K562 (cell line): Measurements from ENCODE around the gene ZNF462. TPM values are rescaled to one million over a fixed set of nuclear protein-coding genes. Genes with fewer than 3 reads are reported as not detected.
"Not testable (repeated sequence)": the region's sequence is repeated elsewhere in the genome, so short reads cannot be mapped to it uniquely, and the experiment has no call there.

ENCODE experiments used
- ATAC-seq: fragments of 200-7000 bp; cut with Tn5 transposase; 3 replicates; pipeline ENCODE4 v1.9.1; 2020; ENCODE audit warnings: moderate library complexity
- BruUV-seq: library from RNA; stranded (reverse); fragments of 400-500 nt; replicated peaks from 2 replicates; lab custom pipeline; 2021; lab: Mats Ljungman, UMichigan
- CTCF ChIA-PET: fragments of 300-600 bp; formaldehyde crosslinking; extraction: SDS; loops from one replicate; lab custom pipeline; 2021; ENCODE audit warnings: low intra/inter-chr PET ratio; lab: Yijun Ruan, JAX
- POLR2A ChIA-PET: fragments of 300-600, 350-650 bp; sonication (Branson Sonifier 250); formaldehyde crosslinking; extraction: SDS; loops from one replicate; lab custom pipeline; 2021; ENCODE audit warnings: antibody characterized with exemption, inconsistent platforms; lab: Yijun Ruan, JAX
- DNase-seq, 4 experiments: peaks; one replicate each; pipeline versions ENCODE4 v3.0.0 to v3.0.0-alpha.2; 2011 to 2018; ENCODE audit warnings: low spot score in 3 of 4, mixed read lengths in 3 of 4; ENCODE audit errors: extremely low read depth in 1 of 4
- FAIRE-seq: peaks from 2 replicates; lab custom pipeline; 2011; peaks lifted over from hg19 to GRCh38; lab: Jason Lieb, UNC
- H2AFZ ChIP-seq: 2 replicates; pipeline ENCODE4 v1.6.0; 2011; ENCODE audit warnings: low read depth, low read length, control low read depth, inconsistent platforms
- H3K27ac ChIP-seq: fragments of 200-600 bp; 3 replicates; pipeline ENCODE4 v1.8.0; 2011; ENCODE audit warnings: low read depth, mild to moderate bottlenecking, control low read depth, inconsistent platforms, low read length, moderate library complexity, mixed read lengths; ENCODE audit errors: extremely low read depth
- H3K27me3 ChIP-seq, 2 experiments: fragments of 300-600 bp in 1 of 2; 2 replicates in 1 of 2; 3 replicates in 1 of 2; pipeline versions ENCODE4 v1.6.0 to v1.8.0; 2011; ENCODE audit warnings: inconsistent platforms in 2 of 2, low read length in 2 of 2, mild to moderate bottlenecking in 1 of 2, mixed read lengths in 1 of 2, moderate library complexity in 1 of 2; ENCODE audit not compliant: control insufficient read depth in 2 of 2, insufficient read depth in 2 of 2
- H3K36me3 ChIP-seq: fragments of 300-600 bp; 3 replicates; pipeline ENCODE4 v1.8.0; 2011; ENCODE audit warnings: mild to moderate bottlenecking, low read length, inconsistent platforms; ENCODE audit not compliant: control insufficient read depth, insufficient read depth
- H3K4me1 ChIP-seq, 2 experiments: fragments of 200-600 bp in 1 of 2; replicated peaks in 1 of 2; 2 replicates in 1 of 2; 3 replicates in 1 of 2; pipeline versions ENCODE4 v1.5.1 to v1.8.0; 2011; ENCODE audit warnings: inconsistent platforms in 2 of 2, low read length in 2 of 2, mild to moderate bottlenecking in 1 of 2, mixed read lengths in 1 of 2, moderate library complexity in 1 of 2; ENCODE audit not compliant: control insufficient read depth in 2 of 2, insufficient read depth in 2 of 2
- H3K4me2 ChIP-seq: 2 replicates; pipeline ENCODE4 v1.6.1; 2011; ENCODE audit warnings: low read length, control low read depth, inconsistent platforms, mixed read lengths; ENCODE audit not compliant: insufficient read depth
- H3K4me3 ChIP-seq: fragments of 200-600 bp; sonication (generic), shearing (Covaris generic); 2 replicates; pipeline ENCODE4 v1.5.1; 2016; ENCODE audit warnings: control low read depth, inconsistent platforms
- H3K79me2 ChIP-seq: fragments of 200-600 bp; 3 replicates; pipeline ENCODE4 v1.8.0; 2011; ENCODE audit warnings: low read length, inconsistent platforms; ENCODE audit not compliant: control insufficient read depth, insufficient read depth
- H3K9ac ChIP-seq, 2 experiments: 2 replicates each; pipeline versions ENCODE4 v1.6.0 to v1.6.1; 2011; ENCODE audit warnings: low read depth in 2 of 2, low read length in 2 of 2, control low read depth in 1 of 2, inconsistent platforms in 1 of 2, mild to moderate bottlenecking in 1 of 2, mixed read lengths in 1 of 2; ENCODE audit not compliant: insufficient read depth in 1 of 2
- H3K9me1 ChIP-seq: one replicate; pipeline ENCODE4 v1.6.0; 2011; ENCODE audit warnings: inconsistent platforms, mild to moderate bottlenecking, low read length, moderate library complexity; ENCODE audit not compliant: control insufficient read depth, insufficient read depth
- H3K9me3 ChIP-seq: replicated peaks from 2 replicates; pipeline ENCODE4 v1.5.1; 2011; ENCODE audit warnings: low read depth, low read length, inconsistent platforms; ENCODE audit not compliant: control insufficient read depth, insufficient read depth
- H4K20me1 ChIP-seq: replicated peaks from 2 replicates; pipeline ENCODE4 v1.6.1; 2011; ENCODE audit warnings: low read length, inconsistent platforms, mixed read lengths; ENCODE audit not compliant: control insufficient read depth, insufficient read depth
- CTBP1 ChIP-seq: fragments of 450-650 bp; IDR thresholded peaks from 2 replicates; pipeline ENCODE4 v1.6.1; 2016; ENCODE audit warnings: borderline replicate concordance
- EP400 ChIP-seq: fragments of 450-650 bp; IDR thresholded peaks from 2 replicates; pipeline ENCODE4 v1.6.1; 2017; ENCODE audit warnings: antibody characterized with exemption, mild to moderate bottlenecking, moderate library complexity
- L3MBTL2 ChIP-seq: fragments of 450-650 bp; IDR thresholded peaks from 2 replicates; pipeline ENCODE4 v1.6.1; 2016; ENCODE audit warnings: mild to moderate bottlenecking, moderate library complexity
- NR3C1 ChIP-seq: sonication (generic); formaldehyde crosslinking; IDR thresholded peaks from 2 replicates; pipeline ENCODE4 v1.8.1; 2022; ENCODE audit warnings: missing genetic modification reagents
- PRMT5 ChIP-seq: sonication (generic); formaldehyde crosslinking; IDR thresholded peaks from 2 replicates; pipeline ENCODE4 v1.5.0; 2020; ENCODE audit warnings: missing genetic modification reagents
- TAF9B ChIP-seq: fragments of 450-650 bp; IDR thresholded peaks from 2 replicates; pipeline ENCODE4 v1.6.1; 2018; ENCODE audit warnings: mild to moderate bottlenecking; ENCODE audit not compliant: partially characterized antibody
- THRA ChIP-seq: fragments of 450-650 bp; IDR thresholded peaks from 2 replicates; pipeline ENCODE4 v1.6.1; 2017; ENCODE audit warnings: mild to moderate bottlenecking, moderate library complexity
- ZNF507 ChIP-seq: conservative IDR thresholded peaks from 2 replicates; pipeline ENCODE4 v1.6.1; 2017; ENCODE audit warnings: missing genetic modification characterization, missing compliant biosample characterization
- ZNF76 ChIP-seq: fragments of 250-450 bp; sonication (Bioruptor Pico); IDR thresholded peaks from 2 replicates; pipeline ENCODE4 v1.4.0; 2020; ENCODE audit warnings: mild to moderate bottlenecking, moderate library complexity, borderline replicate concordance
- WGBS: fragments of 100-300 bp; shearing (Covaris generic); methylation state at CpG from one replicate; pipeline ENCODE4 v1.1.6; 2016; ENCODE audit warnings: low coverage, mixed read lengths; ENCODE audit not compliant: insufficient coverage; ENCODE audit errors: missing lambda C conversion rate; 5-methylcytosine and 5-hydroxymethylcytosine counted together
- in situ Hi-C: fragments of 300-500 bp; cut with MboI; formaldehyde crosslinking; loops from 4 replicates; pipeline ENCODE4 v1.15.0; 2018; ENCODE audit warnings: inconsistent platforms, mixed read lengths
- intact Hi-C: fragments of 100-400 bp; cut with micrococcal nuclease; formaldehyde crosslinking; loops from 2 replicates; pipeline ENCODE4 v1.14.2; 2022
- polyA plus RNA-seq, 8 experiments: library from polyadenylated mRNA; depleted of rRNA in 4 of 8; stranded (reverse) in 5 of 8; unstranded in 3 of 8; fragments of >200 nt; fragmentation: Nextera tagmentation in 2 of 8; fragmentation: Illumina TruSeq in 1 of 8; extraction: Ambion mirVana in 2 of 8; extraction: Trizol in 1 of 8; gene quantifications; 2 replicates each; pipeline versions ENCODE4 v1.2.1 to v1.2.3, GENCODE V29; 2011 to 2014; ENCODE audit warnings: inconsistent platforms in 1 of 8, missing spikeins in 1 of 8
- total RNA-seq, 7 experiments: library from RNA; depleted of rRNA in 6 of 7; stranded (reverse); fragments of >200 nt in 6 of 7; fragmentation: Illumina TruSeq in 2 of 7; extraction: Trizol in 2 of 7; gene quantifications; 2 replicates each; pipeline versions ENCODE4 v1.2.1 to v1.2.3, GENCODE V29; 2011 to 2021; ENCODE audit warnings: low replicate concordance in 1 of 7

Gene ZNF462
- total and polyA plus RNA-seq, 9 of the 15 experiments (the other 6 are each of a cell fraction or from before 2014, with no cell fraction given) = 0.20 TPM; not detected in 8

GRCh38 chr9:106897236-106897635 is 34.3 kb downstream of the ZNF462 start:
- no peak for DNase-seq
- TF ChIP-seq EP400 (no peak), ZNF76 (CRISPR knock-in tag) (no peak)
- no peaks in the 10 kb centered on the region for H3K79me2 ChIP-seq
- no peak overlapping the region for H3K4me3 ChIP-seq
- H3K36me3 ChIP-seq = no peaks in the 10 kb centered on the region
- no peaks in the 10 kb centered on the region for H3K27me3 ChIP-seq
- intact Hi-C loops = no loop called here
- ATAC-seq = no peak
- no peak overlapping the region for H2AFZ ChIP-seq
- H3K9me3 ChIP-seq = no peaks in the 10 kb centered on the region
- CTCF ChIA-PET = no interaction called here
- no peak overlapping the region for H3K27ac ChIP-seq
- no peak overlapping the region for H3K9ac ChIP-seq
- no peaks in the 10 kb centered on the region for H4K20me1 ChIP-seq
- in situ Hi-C loops = no loop called here
- H3K9me1 ChIP-seq = no peaks in the 10 kb centered on the region
- 0% methylated on average over 1 of the region's 1 CpG for WGBS
- POLR2A ChIA-PET = no interaction called here
- no peak for FAIRE-seq
- no peak overlapping the region for H3K4me2 ChIP-seq
- no TSS peak for BruUV-seq
- H3K4me1 ChIP-seq = no peaks in the 10 kb centered on the region

- Histone ChIP-seq H3K4me2 (no peak overlapping the region), H3K9ac (no peak overlapping the region), H2AFZ (no peak overlapping the region), H3K4me3 (no peak overlapping the region), H3K4me1 (no peaks in the 10 kb centered on the region), H3K27ac (no peak overlapping the region), H3K36me3 (no peaks in the 10 kb centered on the region), H3K9me1 (no peaks in the 10 kb centered on the region), H3K79me2 (no peaks in the 10 kb centered on the region), H3K27me3 (no peaks in the 10 kb centered on the region), H3K9me3 (no peaks in the 10 kb centered on the region), H4K20me1 (no peaks in the 10 kb centered on the region)
- POLR2A ChIA-PET = no interaction called here
- FAIRE-seq (no peak), ATAC-seq (no peak), DNase-seq (no peak)
- CTCF ChIA-PET = no interaction called here
- BruUV-seq = no TSS peak
- intact Hi-C loops (no loop called here), in situ Hi-C loops (no loop called here)
- 0% methylated on average over 3 of the region's 3 CpGs for WGBS
- no peak for TF ChIP-seq THRA
- no peak for TF ChIP-seq CTBP1
- TF ChIP-seq PRMT5 (CRISPR knock-in tag) = no peak
- no peak for TF ChIP-seq TAF9B
- TF ChIP-seq L3MBTL2 = no peak
- TF ChIP-seq ZNF507 (tag) = no peak
- no peak for TF ChIP-seq NR3C1 (CRISPR knock-in tag)
Observed at GRCh38 chr9:106897751-106898150, 34.8 kb downstream of the ZNF462 start.

GRCh38 chr9:106900523-106900922 is 37.6 kb downstream of the ZNF462 start:
- H3K4me1 ChIP-seq, in situ Hi-C loops, BruUV-seq, H3K9me3 ChIP-seq, H3K27ac ChIP-seq, intact Hi-C loops, ATAC-seq, FAIRE-seq, CTCF ChIA-PET, H3K4me3 ChIP-seq, H3K9ac ChIP-seq, POLR2A ChIA-PET, H3K4me2 ChIP-seq, DNase-seq, H3K9me1 ChIP-seq, H3K27me3 ChIP-seq, H2AFZ ChIP-seq, H3K79me2 ChIP-seq, H4K20me1 ChIP-seq, H3K36me3 ChIP-seq: not testable (repeated sequence)
- 3% methylated on average over 2 of the region's 2 CpGs for WGBS
